Calu3 (cell line): ENCODE results near the gene SPNS2. TPM values are rescaled to one million over a fixed set of nuclear protein-coding genes. Genes with fewer than 3 reads are reported as not detected.
A peak's percentile ranks its signal among the peaks of the same experiment; 100 is the strongest.

Source experiments
- BruUV-seq: library from RNA; stranded (reverse); fragments of 400-500 nt; replicated peaks from 2 replicates; lab custom pipeline; 2021; lab: Mats Ljungman, UMichigan
- CTCF ChIA-PET: fragments of 300-600 bp; sonication (Branson Sonifier 250); formaldehyde crosslinking; loops from one replicate; lab custom pipeline; 2022; ENCODE audit warnings: antibody characterized with exemption; lab: Charles Lee
- DNase-seq: peaks from one replicate; pipeline ENCODE4 v3.0.0; 2022
- H3K27ac Mint-ChIP-seq: one replicate; pipeline ENCODE4 v1.8.0; 2022; ENCODE audit warnings: mixed read lengths; ENCODE audit not compliant: unreplicated experiment
- H3K27me3 Mint-ChIP-seq: one replicate; pipeline ENCODE4 v1.8.0; 2022; ENCODE audit warnings: mixed read lengths; ENCODE audit not compliant: unreplicated experiment
- H3K36me3 Mint-ChIP-seq: one replicate; pipeline ENCODE4 v1.8.0; 2022; ENCODE audit warnings: mild to moderate bottlenecking, moderate library complexity, mixed read lengths; ENCODE audit not compliant: insufficient read depth, unreplicated experiment
- H3K4me1 Mint-ChIP-seq: one replicate; pipeline ENCODE4 v1.8.0; 2022; ENCODE audit warnings: mild to moderate bottlenecking, low read depth, mixed read lengths; ENCODE audit not compliant: unreplicated experiment
- H3K4me3 Mint-ChIP-seq: one replicate; pipeline ENCODE4 v1.8.0; 2022; ENCODE audit warnings: mild to moderate bottlenecking, low read depth, moderate library complexity, mixed read lengths; ENCODE audit not compliant: unreplicated experiment
- H3K9me3 Mint-ChIP-seq: one replicate; pipeline ENCODE4 v1.8.0; 2022; ENCODE audit warnings: low read depth, mixed read lengths; ENCODE audit not compliant: unreplicated experiment
- intact Hi-C: fragments of 100-400 bp; cut with micrococcal nuclease; formaldehyde crosslinking; loops from one replicate; pipeline ENCODE4 v1.10.0; 2022; ENCODE audit not compliant: unreplicated experiment
- total RNA-seq: library from RNA; stranded (reverse); gene quantifications from 2 replicates; pipeline ENCODE4 v1.2.3, GENCODE V29; 2022
- TF ChIP-seq, protein P1 (sequence below): fragments of 200-600 bp; IDR thresholded peaks from one replicate; pipeline ENCODE4 v1.8.0; 2022; ENCODE audit warnings: antibody characterized with exemption; ENCODE audit not compliant: unreplicated experiment

The SPNS2 gene
- total RNA-seq, 1 experiment from 2014 or later = 63.4 TPM

- intact Hi-C loops = no loop called here
- no peak overlapping the region for H3K27ac Mint-ChIP-seq
- H3K36me3 Mint-ChIP-seq = peaks cover 63% of the 10 kb centered on the region
- DNase-seq = no peak
- BruUV-seq = no TSS peak
- TF ChIP-seq, protein P1, sequence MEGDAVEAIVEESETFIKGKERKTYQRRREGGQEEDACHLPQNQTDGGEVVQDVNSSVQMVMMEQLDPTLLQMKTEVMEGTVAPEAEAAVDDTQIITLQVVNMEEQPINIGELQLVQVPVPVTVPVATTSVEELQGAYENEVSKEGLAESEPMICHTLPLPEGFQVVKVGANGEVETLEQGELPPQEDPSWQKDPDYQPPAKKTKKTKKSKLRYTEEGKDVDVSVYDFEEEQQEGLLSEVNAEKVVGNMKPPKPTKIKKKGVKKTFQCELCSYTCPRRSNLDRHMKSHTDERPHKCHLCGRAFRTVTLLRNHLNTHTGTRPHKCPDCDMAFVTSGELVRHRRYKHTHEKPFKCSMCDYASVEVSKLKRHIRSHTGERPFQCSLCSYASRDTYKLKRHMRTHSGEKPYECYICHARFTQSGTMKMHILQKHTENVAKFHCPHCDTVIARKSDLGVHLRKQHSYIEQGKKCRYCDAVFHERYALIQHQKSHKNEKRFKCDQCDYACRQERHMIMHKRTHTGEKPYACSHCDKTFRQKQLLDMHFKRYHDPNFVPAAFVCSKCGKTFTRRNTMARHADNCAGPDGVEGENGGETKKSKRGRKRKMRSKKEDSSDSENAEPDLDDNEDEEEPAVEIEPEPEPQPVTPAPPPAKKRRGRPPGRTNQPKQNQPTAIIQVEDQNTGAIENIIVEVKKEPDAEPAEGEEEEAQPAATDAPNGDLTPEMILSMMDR = no peak
- CTCF ChIA-PET = interaction anchor here (0.6 kb wide), 1 partner anchor 26 kb away, joined by 4 read pairs; no protein-coding TSS in a partner anchor
- H3K4me1 Mint-ChIP-seq = peaks cover 16% of the 10 kb centered on the region
- no peak overlapping the region for H3K4me3 Mint-ChIP-seq
- H3K9me3 Mint-ChIP-seq = no peaks in the 10 kb centered on the region
- no peaks in the 10 kb centered on the region for H3K27me3 Mint-ChIP-seq
These were observed 31.0 kb downstream of the SPNS2 start for GRCh38 chr17:4529533-4530152.

DNA sequence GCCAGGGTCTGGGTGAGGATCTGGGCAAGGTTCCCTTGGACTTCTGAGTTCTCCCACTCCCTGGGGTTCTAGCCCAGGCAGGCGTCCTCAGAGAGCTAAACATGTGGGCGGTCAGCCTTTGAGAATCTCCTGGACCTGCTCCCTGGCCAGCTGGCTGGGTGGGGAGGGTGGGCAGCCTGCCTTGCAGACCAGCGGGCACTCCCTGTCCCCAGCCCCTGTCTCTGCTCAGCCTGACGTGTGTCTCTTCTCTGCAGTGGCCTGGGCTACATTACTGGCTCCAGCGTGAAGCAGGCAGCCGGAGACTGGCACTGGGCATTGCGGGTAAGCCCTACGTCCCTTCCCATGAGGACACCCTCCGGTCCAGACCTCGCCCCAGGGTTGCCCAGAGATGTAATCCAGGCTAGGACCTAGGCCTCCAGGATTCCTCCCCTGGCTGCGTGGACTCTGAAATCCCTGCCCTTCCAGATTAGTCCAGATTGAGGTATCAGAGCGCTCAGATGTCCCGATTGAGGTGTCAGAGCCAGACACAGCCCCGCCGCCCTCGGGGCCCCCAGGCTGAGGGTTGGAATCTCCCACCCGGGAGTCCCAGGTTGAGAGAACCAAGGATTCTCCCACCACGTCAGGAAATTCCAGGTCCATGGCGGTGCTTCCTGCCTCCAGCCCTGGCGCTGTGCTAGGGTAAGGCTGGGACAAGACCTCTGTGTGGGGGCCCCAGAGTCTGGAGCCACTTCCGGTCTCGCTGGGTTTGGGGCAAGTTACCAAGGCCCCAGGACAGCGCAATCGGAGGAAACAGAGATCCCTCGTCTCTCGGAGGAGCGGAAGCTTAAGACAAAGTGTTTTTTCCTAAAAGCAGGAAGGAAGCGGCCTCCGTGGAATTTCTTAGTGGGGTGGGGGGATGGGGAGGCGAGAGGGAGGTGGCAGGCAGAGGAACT, 32.4 kb downstream of the SPNS2 start:
- intact Hi-C loops = no loop called here
- CTCF ChIA-PET = no interaction called here
- no peak overlapping the region for H3K27ac Mint-ChIP-seq
- peaks cover 16% of the 10 kb centered on the region for H3K4me1 Mint-ChIP-seq
- H3K9me3 Mint-ChIP-seq = no peaks in the 10 kb centered on the region
- BruUV-seq = no TSS peak
- no peak for DNase-seq
- TF ChIP-seq, protein P1 = no peak
- no peak overlapping the region for H3K4me3 Mint-ChIP-seq
- H3K36me3 Mint-ChIP-seq = peaks cover 69% of the 10 kb centered on the region
- no peaks in the 10 kb centered on the region for H3K27me3 Mint-ChIP-seq

- TF ChIP-seq, protein P1 = no peak
- Mint-ChIP-seq H3K27ac (peak overlapping the region; percentile 39), H3K9me3 (no peaks in the 10 kb centered on the region), H3K4me3 (no peak overlapping the region), H3K4me1 (peaks cover 16% of the 10 kb centered on the region), H3K36me3 (peaks cover 67% of the 10 kb centered on the region), H3K27me3 (no peaks in the 10 kb centered on the region)
- CTCF ChIA-PET = no interaction called here
- no TSS peak for BruUV-seq
- DNase-seq = no peak
- intact Hi-C loops = no loop called here
These were observed 33.5 kb downstream of the SPNS2 start for GRCh38 chr17:4531988-4532736.

DNA sequence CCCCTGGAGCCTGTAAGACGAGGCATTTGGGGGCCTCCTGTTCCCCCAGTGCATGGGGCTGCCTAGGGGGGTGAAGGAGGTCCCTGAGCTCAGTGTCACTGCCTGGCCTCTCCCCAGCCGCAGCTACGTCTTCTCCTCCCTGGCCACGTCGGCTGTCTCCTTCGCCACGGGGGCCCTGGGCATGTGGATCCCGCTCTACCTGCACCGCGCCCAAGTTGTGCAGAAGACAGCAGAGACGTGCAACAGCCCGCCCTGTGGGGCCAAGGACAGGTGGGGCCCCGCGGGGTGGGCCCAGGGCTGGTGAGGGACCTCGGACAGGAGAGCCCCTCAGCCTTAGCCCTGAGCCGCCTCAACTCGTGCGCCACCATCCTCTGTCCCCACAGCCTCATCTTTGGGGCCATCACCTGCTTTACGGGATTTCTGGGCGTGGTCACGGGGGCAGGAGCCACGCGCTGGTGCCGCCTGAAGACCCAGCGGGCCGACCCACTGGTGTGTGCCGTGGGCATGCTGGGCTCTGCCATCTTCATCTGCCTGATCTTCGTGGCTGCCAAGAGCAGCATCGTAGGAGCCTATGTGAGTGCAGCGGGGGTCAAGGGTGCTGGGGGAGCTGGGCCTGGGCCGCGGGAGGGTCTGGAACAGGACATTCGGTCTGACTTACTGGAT, 34.3 kb downstream of the SPNS2 start:
- DNase-seq = no peak
- peaks cover 72% of the 10 kb centered on the region for H3K36me3 Mint-ChIP-seq
- no peak overlapping the region for H3K27ac Mint-ChIP-seq
- H3K27me3 Mint-ChIP-seq = no peaks in the 10 kb centered on the region
- no TSS peak for BruUV-seq
- intact Hi-C loops = no loop called here
- no peak overlapping the region for H3K4me3 Mint-ChIP-seq
- CTCF ChIA-PET = no interaction called here
- H3K4me1 Mint-ChIP-seq = peaks cover 16% of the 10 kb centered on the region
- TF ChIP-seq, protein P1 = no peak
- no peaks in the 10 kb centered on the region for H3K9me3 Mint-ChIP-seq
